Measurements from ENCODE around the gene PTPRT. TPM values are rescaled to one million over a fixed set of nuclear protein-coding genes. Genes with fewer than 3 reads are reported as not detected.

PTPRT gene
- total and polyA plus RNA-seq, 10 of the 15 experiments (the other 5 are each of a cell fraction or from before 2014, with no cell fraction given) = not detected

- no peaks in the 10 kb centered on the region for H3K36me3 ChIP-seq (ENCODE audit: control insufficient read depth in 2 of 2, insufficient read depth in 2 of 2, low read length in 1 of 2)
- 3% methylated on average over 6 of the region's 6 CpGs for WGBS (ENCODE audit: insufficient coverage, insufficient replicate concordance, low lambda C conversion rate, missing lambda C conversion rate)
- BruUV-seq (replicated peaks) = no TSS peak
- ChIA-PET SMC1A (ENCODE audit: uncharacterized antibody, unreplicated experiment) (no interaction called here), POLR2A (interaction anchor here (0.6 kb wide), 1 partner anchor 172 kb away, joined by 3 read pairs; no protein-coding TSS in a partner anchor), RAD21 (ENCODE audit: unreplicated experiment) (no interaction called here), CTCF (no interaction called here)
- H4K20me1 ChIP-seq (ENCODE audit: control insufficient read depth, insufficient read depth) = no peaks in the 10 kb centered on the region
- no peak for ATAC-seq
- in situ Hi-C loops (cut with MboI) (no loop called here), intact Hi-C loops (cut with micrococcal nuclease; ENCODE audit: unreplicated experiment) (no loop called here)
- no peak overlapping the region for H3K4me3 ChIP-seq
- H3K79me2 ChIP-seq (ENCODE audit: control insufficient read depth, insufficient read depth, low read length) = no peaks in the 10 kb centered on the region
- H3K4me1 ChIP-seq (ENCODE audit: control insufficient read depth, insufficient read depth, low read length) = no peaks in the 10 kb centered on the region
- FAIRE-seq = no peak
- H3K4me2 ChIP-seq (ENCODE audit: control insufficient read depth, insufficient read depth) = no peak overlapping the region
- no peak overlapping the region for H2AFZ ChIP-seq (ENCODE audit: control insufficient read depth, low read depth, low read length)
- H3K27ac ChIP-seq (ENCODE audit: control insufficient read depth, insufficient read depth) = no peak overlapping the region
- H3K9me3 ChIP-seq (replicated peaks; ENCODE audit: control insufficient read depth, insufficient read depth, low read length) = no peaks in the 10 kb centered on the region
- no peak for DNase-seq (ENCODE audit: low read depth, low spot score)
- TF ChIP-seq NR2F1 (conservative IDR thresholded peaks at IDR 0.05) = no peak
- TF ChIP-seq, protein P1, sequence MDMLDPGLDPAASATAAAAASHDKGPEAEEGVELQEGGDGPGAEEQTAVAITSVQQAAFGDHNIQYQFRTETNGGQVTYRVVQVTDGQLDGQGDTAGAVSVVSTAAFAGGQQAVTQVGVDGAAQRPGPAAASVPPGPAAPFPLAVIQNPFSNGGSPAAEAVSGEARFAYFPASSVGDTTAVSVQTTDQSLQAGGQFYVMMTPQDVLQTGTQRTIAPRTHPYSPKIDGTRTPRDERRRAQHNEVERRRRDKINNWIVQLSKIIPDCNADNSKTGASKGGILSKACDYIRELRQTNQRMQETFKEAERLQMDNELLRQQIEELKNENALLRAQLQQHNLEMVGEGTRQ (IDR thresholded peaks at IDR 0.05; ENCODE audit: borderline replicate concordance, low read depth, low read length) = no peak
- H3K27me3 ChIP-seq (replicated peaks in 1 of 2; ENCODE audit: control insufficient read depth in 2 of 2, insufficient read depth in 2 of 2, low read length in 1 of 2) = no peaks in the 10 kb centered on the region
- no peak overlapping the region for H3K9ac ChIP-seq (ENCODE audit: control insufficient read depth, insufficient read depth, low read length)
These were observed 444.8 kb downstream of the PTPRT start for GRCh38 chr20:42744756-42745465.

DNA sequence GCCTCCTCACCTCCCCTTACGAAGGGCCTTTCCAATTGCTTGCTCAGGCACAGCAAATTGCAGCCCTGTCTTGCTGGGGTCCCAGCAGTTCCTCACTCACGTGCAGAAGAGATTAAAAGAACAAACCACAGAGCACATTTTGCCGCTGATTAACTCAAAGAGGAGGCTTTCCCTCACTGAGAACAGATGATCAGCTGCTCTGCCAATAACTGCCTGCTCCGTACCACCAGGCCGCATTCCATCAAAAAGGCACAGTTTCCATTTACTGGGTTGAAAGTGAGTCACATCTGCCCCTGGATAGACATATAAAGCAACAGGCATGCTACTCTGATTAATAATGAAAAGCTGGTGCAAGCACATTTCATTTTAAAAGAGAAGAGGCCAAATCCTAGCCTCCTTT is 446.8 kb downstream of the PTPRT start:
- no peaks in the 10 kb centered on the region for H3K36me3 ChIP-seq (ENCODE audit: control insufficient read depth in 2 of 2, insufficient read depth in 2 of 2, low read length in 1 of 2)
- no peak overlapping the region for H2AFZ ChIP-seq (ENCODE audit: control insufficient read depth, low read depth, low read length)
- H3K4me3 ChIP-seq = no peak overlapping the region
- no peaks in the 10 kb centered on the region for H3K79me2 ChIP-seq (ENCODE audit: control insufficient read depth, insufficient read depth, low read length)
- H3K4me2 ChIP-seq (ENCODE audit: control insufficient read depth, insufficient read depth) = no peak overlapping the region
- no peak for FAIRE-seq
- WGBS (ENCODE audit: insufficient coverage, insufficient replicate concordance, low lambda C conversion rate, missing lambda C conversion rate) = 33% methylated on average over 5 of the region's 5 CpGs
- ChIA-PET CTCF (interaction anchor here (0.9 kb wide), 1 partner anchor 713 kb away, joined by 3 read pairs; no protein-coding TSS in a partner anchor), POLR2A (no interaction called here), RAD21 (ENCODE audit: unreplicated experiment) (no interaction called here), SMC1A (ENCODE audit: uncharacterized antibody, unreplicated experiment) (no interaction called here)
- no peaks in the 10 kb centered on the region for H3K4me1 ChIP-seq (ENCODE audit: control insufficient read depth, insufficient read depth, low read length)
- no peak for DNase-seq (ENCODE audit: low read depth, low spot score)
- in situ Hi-C loops (cut with MboI) = no loop called here
- BruUV-seq (replicated peaks) = no TSS peak
- H3K9ac ChIP-seq (ENCODE audit: control insufficient read depth, insufficient read depth, low read length) = no peak overlapping the region
- H4K20me1 ChIP-seq (ENCODE audit: control insufficient read depth, insufficient read depth) = no peaks in the 10 kb centered on the region
- ATAC-seq = no peak
- no peaks in the 10 kb centered on the region for H3K27me3 ChIP-seq (replicated peaks in 1 of 2; ENCODE audit: control insufficient read depth in 2 of 2, insufficient read depth in 2 of 2, low read length in 1 of 2)
- TF ChIP-seq PBX3 (IDR thresholded peaks at IDR 0.05; ENCODE audit: insufficient replicate concordance, low read depth, low read length) (no peak), NFYA (IDR thresholded peaks at IDR 0.05; ENCODE audit: borderline replicate concordance, low read depth, low read length) (no peak), IRF3 (IDR thresholded peaks at IDR 0.05) (no peak), ATF3 (IDR thresholded peaks at IDR 0.05; ENCODE audit: borderline replicate concordance, extremely low read depth, low read depth, low read length) (no peak), FOXK2 (IDR thresholded peaks at IDR 0.05) (no peak)
- TF ChIP-seq, protein P2, sequence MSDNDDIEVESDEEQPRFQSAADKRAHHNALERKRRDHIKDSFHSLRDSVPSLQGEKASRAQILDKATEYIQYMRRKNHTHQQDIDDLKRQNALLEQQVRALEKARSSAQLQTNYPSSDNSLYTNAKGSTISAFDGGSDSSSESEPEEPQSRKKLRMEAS (IDR thresholded peaks at IDR 0.05; ENCODE audit: low read depth, low read length) = no peak
- H3K27ac ChIP-seq (ENCODE audit: control insufficient read depth, insufficient read depth) = no peak overlapping the region
- no peaks in the 10 kb centered on the region for H3K9me3 ChIP-seq (replicated peaks; ENCODE audit: control insufficient read depth, insufficient read depth, low read length)
- intact Hi-C loops (cut with micrococcal nuclease; ENCODE audit: unreplicated experiment) = no loop called here
